SJSA1 (cell line): ENCODE results near the gene GABRB3. TPM values are rescaled to one million over a fixed set of nuclear protein-coding genes. Genes with fewer than 3 reads are reported as not detected.

Source experiments
- DNase-seq, 2 experiments: peaks; one replicate each; pipeline ENCODE4 v3.0.0-alpha.2; 2015 to 2020; ENCODE audit warnings: low spot score in 2 of 2, low read depth in 1 of 2
- H3K27ac ChIP-seq: fragments of 250-450 bp; sonication (Bioruptor Pico); 2 replicates; pipeline ENCODE4 v1.5.1; 2020; ENCODE audit warnings: mild to moderate bottlenecking, moderate library complexity
- H3K27me3 ChIP-seq: fragments of 250-450 bp; sonication (Bioruptor Pico); replicated peaks from 2 replicates; pipeline ENCODE4 v1.5.1; 2020; ENCODE audit warnings: mild to moderate bottlenecking, moderate library complexity
- H3K36me3 ChIP-seq: fragments of 250-450 bp; sonication (Bioruptor Pico); 2 replicates; pipeline ENCODE4 v1.5.1; 2020; ENCODE audit warnings: mild to moderate bottlenecking
- H3K4me1 ChIP-seq: fragments of 250-450 bp; sonication (Bioruptor Pico); replicated peaks from 2 replicates; pipeline ENCODE4 v1.6.1; 2021; ENCODE audit warnings: mild to moderate bottlenecking
- H3K4me3 ChIP-seq: fragments of 250-450 bp; sonication (Bioruptor Pico); 2 replicates; pipeline ENCODE4 v1.5.1; 2020; ENCODE audit warnings: mild to moderate bottlenecking
- H3K9me3 ChIP-seq: fragments of 250-450 bp; sonication (Bioruptor Pico); replicated peaks from 2 replicates; pipeline ENCODE4 v1.5.1; 2020; ENCODE audit warnings: mild to moderate bottlenecking
- total RNA-seq: library from RNA; depleted of rRNA; stranded (reverse); fragments of >200 nt; shearing (Covaris generic); gene quantifications from 2 replicates; pipeline ENCODE4 v1.2.3, GENCODE V29; 2014

GABRB3 gene
- total RNA-seq, 1 experiment from 2014 or later = not detected

DNA sequence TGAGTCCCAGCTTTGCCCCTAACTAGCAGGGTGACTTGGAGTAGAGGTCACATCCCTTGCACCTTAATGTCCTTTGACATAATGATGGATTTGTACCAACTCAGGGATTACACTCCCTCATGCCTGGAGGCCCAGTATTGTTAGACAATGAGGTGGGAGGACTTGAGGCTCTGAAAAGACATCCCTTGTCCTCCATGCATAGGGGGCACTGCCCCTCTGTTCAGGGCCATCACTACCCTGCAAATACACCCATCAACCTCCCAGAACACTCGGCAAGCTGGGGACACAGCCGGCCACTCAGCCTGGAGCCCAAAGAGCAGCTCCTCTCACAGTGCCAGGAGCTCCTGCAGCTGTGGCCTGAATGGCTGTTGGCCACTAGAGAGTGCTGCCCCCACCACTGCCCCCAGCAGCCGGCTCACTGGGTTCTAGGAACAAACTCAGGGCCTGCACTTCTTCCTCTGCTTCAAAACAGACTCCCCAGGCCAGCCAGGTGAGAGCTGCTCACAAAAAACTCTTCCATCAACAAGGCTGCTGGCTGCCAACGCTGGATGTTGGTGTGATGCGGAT, 90.2 kb downstream of the GABRB3 start:
- no peak overlapping the region for H3K27ac ChIP-seq
- H3K9me3 ChIP-seq = peaks cover 3% of the 10 kb centered on the region; the same call in 1 of the 2 replicates
- DNase-seq = no peak
- no peaks in the 10 kb centered on the region for H3K27me3 ChIP-seq
- H3K4me3 ChIP-seq = no peak overlapping the region
- H3K4me1 ChIP-seq = no peaks in the 10 kb centered on the region
- no peaks in the 10 kb centered on the region for H3K36me3 ChIP-seq

DNA sequence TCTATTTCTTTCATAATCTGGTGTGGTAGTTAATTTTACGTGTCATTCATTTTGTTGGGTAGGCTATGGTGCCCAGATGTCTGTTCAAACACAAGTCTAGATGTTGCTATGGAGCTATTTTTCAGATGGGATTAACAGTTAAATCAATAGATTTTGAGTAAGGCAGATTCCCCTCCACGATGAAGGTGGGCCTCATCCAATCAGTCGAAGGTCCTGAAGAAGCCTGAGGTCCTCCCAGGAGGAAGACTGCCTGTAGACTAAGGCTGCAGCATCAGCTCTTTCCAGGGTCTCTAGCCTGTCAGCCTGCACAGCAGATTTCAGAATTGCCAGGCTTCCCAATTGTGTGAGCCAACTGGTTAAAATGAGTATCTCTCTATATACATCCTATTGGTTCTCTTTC, 92.9 kb downstream of the GABRB3 start:
- Histone ChIP-seq H3K36me3 (no peaks in the 10 kb centered on the region), H3K27me3 (no peaks in the 10 kb centered on the region), H3K9me3 (peaks cover under 1% of the 10 kb centered on the region; the same call in 1 of the 2 replicates), H3K27ac (no peak overlapping the region), H3K4me3 (no peak overlapping the region), H3K4me1 (no peaks in the 10 kb centered on the region)
- DNase-seq = no peak

DNA sequence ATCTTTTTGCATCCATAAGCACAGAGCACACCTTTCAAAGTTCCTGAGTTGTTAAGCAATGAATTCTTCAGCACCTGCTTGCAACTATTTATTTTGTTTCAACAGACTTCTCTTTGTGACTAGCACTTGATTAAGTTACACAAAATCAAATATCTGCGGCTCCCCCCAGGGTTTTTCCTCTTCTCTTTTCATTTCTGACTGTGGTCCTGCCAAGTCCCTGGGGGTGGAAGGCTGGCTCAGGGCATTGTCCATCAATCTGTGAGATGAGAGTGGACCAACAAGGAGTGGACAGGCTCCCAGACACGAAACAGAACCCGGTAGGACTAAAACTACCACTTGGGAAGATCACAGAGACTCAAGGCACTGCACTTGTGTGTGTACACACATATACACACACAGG, 96.8 kb downstream of the GABRB3 start:
- Histone ChIP-seq H3K4me3 (no peak overlapping the region), H3K27me3 (no peaks in the 10 kb centered on the region), H3K9me3 (peaks cover 10% of the 10 kb centered on the region; the same call in 1 of the 2 replicates), H3K36me3 (no peaks in the 10 kb centered on the region), H3K27ac (no peak overlapping the region), H3K4me1 (no peaks in the 10 kb centered on the region)
- DNase-seq = no peak

DNA sequence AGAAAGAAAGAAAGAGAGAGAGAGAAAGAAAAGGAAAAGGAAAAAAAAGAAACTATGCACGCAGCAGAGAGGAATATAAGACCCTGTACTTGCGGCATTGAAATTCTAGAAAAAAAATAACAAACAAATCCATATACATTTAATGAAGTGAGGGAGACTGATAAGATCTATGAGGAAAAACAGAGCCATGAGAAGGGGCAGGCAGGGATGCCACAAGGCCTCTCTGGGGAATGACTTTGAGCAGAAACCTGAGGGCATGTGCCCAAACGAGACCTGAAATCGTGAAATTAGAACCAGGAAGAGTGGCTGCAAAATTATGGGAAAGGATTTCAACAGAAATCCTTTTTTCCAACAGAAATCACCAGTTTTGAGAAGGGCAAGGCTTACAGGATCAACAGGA, 98.4 kb downstream of the GABRB3 start:
- Histone ChIP-seq H3K27ac (no peak overlapping the region), H3K36me3 (no peaks in the 10 kb centered on the region), H3K27me3 (no peaks in the 10 kb centered on the region), H3K4me3 (no peak overlapping the region), H3K9me3 (peaks cover 19% of the 10 kb centered on the region), H3K4me1 (no peaks in the 10 kb centered on the region)
- no peak for DNase-seq

DNA sequence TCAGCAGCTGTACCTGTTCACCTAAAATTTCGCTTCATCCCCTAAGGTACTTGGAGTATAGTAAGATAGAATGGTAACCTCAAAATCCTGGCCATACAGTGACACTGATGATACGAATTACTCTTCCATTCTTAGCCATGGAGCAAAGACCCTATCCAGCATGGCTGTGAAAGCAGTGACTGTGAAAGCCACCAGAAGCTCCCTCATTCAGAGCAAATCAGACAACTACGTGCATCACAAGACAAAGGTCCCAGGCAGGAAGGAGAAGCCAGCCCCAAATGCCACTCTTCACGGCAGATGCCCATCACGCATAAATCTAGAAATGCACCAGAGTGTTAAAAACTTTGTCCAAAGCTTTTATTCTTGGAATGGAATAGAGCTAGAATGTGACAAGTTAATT, 99.4 kb downstream of the GABRB3 start:
- Histone ChIP-seq H3K36me3 (no peaks in the 10 kb centered on the region), H3K4me3 (no peak overlapping the region), H3K9me3 (peaks cover 24% of the 10 kb centered on the region), H3K27me3 (no peaks in the 10 kb centered on the region), H3K4me1 (no peaks in the 10 kb centered on the region), H3K27ac (no peak overlapping the region)
- no peak for DNase-seq

DNA sequence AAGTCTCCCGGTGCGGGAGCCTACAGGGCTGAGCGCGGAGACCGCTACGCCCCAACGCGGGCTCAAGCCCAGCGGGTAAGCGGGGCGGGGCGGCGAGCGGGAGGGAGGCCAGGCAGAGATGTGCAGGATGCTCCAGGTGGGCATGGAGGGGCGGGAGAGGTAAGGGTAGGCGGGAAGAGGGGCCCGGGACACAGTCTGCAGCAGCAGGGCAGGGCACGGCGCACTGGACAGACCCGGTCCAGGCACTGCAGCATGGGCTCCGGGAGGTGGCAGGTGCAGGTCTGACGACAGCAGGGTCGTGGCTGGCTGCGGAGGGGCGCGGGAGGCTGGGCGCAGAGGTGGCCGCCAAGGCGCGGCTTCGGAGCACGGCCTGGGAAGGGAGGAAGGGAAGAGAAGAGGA, 102.8 kb downstream of the GABRB3 start:
- H3K4me1 ChIP-seq = no peaks in the 10 kb centered on the region
- peaks cover 30% of the 10 kb centered on the region for H3K9me3 ChIP-seq
- no peak overlapping the region for H3K27ac ChIP-seq
- H3K36me3 ChIP-seq = no peaks in the 10 kb centered on the region
- DNase-seq = no peak
- no peak overlapping the region for H3K4me3 ChIP-seq
- H3K27me3 ChIP-seq = no peaks in the 10 kb centered on the region

DNA sequence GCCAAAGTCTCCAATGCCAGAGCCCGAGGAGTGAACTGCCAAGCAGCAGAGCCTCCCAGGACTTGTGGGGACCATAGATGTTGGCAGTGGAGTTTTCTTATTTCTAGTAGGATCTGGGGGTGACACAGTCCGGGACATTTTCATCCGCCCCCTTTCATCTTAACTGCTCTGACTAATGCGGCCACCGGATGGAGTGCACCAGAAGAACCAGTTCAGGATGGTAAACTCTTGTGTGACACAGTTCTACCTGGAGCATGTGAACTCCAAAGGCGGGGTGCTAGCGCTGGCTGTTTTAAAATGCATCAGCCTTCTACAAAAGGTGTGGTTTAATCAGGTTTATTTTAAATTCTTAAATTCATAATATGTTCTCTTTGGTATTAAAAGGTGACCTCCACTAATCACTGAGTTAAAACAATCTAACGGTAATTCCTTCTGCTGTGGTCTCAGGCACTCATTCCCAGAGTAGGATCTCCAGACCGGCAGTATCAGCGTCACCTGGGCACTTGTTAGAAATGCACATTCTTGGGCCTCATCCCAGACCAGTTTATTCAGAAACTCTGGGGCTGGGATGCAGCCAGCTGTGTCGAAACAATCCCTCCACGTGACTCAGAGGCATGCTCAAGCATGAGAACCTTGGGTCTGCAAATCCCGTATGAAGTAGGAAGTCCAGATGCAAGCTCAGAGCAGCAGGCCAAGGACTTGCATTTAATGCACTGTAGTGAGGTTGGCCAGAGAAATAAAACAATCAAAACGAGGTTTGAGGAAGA, 105.5 kb downstream of the GABRB3 start:
- H3K4me3 ChIP-seq = no peak overlapping the region
- no peak for DNase-seq
- peaks cover 27% of the 10 kb centered on the region for H3K9me3 ChIP-seq
- no peaks in the 10 kb centered on the region for H3K27me3 ChIP-seq
- no peak overlapping the region for H3K27ac ChIP-seq
- no peaks in the 10 kb centered on the region for H3K4me1 ChIP-seq
- no peaks in the 10 kb centered on the region for H3K36me3 ChIP-seq

DNA sequence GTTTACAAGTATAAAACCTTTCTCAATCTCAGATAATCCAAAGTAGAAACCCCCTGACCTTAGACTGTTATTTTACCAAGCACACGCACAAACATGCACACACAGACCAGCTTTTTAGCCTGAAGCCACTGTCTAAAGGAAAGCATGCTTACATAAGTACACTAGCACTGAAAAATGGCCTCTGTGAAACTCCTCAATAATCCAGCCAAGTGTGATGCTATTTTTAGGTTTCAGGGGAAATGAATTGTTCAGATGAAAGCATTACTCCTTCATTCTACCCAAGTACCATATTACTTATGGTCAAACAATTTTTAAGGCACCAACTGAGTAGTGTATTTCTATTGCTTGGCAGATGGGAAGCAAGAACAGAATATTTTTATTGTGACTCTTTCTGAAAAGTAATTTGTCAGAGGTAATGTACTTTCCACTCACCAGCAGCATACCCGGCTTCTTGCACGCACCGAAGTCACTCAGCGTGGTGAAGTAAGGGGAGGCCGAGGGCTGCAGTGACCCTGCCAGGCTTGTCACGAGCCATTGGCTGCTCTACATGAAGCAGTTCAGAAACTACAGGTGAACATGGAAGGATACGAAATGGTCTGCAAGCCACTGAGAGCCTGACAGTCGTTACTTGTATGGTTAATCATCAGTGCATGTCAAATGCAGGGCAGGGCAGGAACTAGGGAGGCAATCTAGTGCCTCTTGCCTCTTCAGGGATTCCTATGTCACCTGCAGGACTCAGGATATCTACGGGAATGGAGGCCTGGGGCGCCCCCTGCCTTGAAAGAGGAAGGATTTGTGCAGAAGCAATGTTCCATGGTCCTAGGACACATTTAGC, 106.7 kb downstream of the GABRB3 start:
- no peaks in the 10 kb centered on the region for H3K27me3 ChIP-seq
- H3K4me3 ChIP-seq = no peak overlapping the region
- DNase-seq = no peak
- no peaks in the 10 kb centered on the region for H3K4me1 ChIP-seq
- no peaks in the 10 kb centered on the region for H3K36me3 ChIP-seq
- no peak overlapping the region for H3K27ac ChIP-seq
- H3K9me3 ChIP-seq = peaks cover 23% of the 10 kb centered on the region

DNA sequence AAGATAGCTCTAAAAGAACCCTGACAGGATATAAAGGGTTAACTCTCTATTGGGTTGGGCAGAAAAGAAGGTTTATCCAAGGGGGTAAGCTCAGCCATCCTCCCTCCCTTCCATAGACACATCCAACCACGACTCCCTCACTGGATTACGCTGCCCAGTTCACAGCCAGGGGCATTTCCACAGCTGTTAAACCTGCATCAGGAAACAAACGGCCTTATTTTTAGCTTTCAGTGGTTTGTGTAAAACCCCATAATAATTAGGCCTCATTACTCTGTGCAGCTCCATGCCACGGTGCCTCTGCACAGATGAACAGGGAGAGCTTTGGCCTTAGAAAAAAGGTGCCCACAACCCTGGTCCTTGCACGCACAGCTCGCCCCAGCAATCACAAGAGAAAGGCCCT, 110.6 kb downstream of the GABRB3 start:
- H3K36me3 ChIP-seq = no peaks in the 10 kb centered on the region
- H3K4me3 ChIP-seq = no peak overlapping the region
- H3K9me3 ChIP-seq = peaks cover 10% of the 10 kb centered on the region
- DNase-seq = no peak
- no peaks in the 10 kb centered on the region for H3K27me3 ChIP-seq
- no peaks in the 10 kb centered on the region for H3K4me1 ChIP-seq
- H3K27ac ChIP-seq = no peak overlapping the region

DNA sequence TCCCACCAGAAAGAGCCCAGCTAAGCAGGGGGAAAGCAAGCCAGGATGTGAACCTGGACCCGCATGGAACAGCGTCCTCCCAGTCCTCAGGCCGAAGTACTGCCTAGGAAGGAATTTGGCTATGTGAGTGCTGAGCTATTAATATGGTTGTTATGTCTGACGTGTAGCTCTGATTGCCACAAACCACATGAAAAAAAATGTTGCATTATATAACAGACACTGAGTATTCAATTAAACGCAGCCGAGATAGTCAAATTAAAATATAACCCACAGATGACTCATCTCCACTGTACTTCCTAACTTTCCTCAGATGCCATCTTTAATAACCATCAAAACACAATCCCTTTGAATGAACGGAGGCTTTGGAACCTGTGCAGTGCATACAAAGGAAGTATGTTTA, 111.1 kb downstream of the GABRB3 start:
- Histone ChIP-seq H3K36me3 (no peaks in the 10 kb centered on the region), H3K27ac (no peak overlapping the region), H3K9me3 (peaks cover 10% of the 10 kb centered on the region), H3K4me1 (no peaks in the 10 kb centered on the region), H3K27me3 (no peaks in the 10 kb centered on the region), H3K4me3 (no peak overlapping the region)
- DNase-seq = no peak

DNA sequence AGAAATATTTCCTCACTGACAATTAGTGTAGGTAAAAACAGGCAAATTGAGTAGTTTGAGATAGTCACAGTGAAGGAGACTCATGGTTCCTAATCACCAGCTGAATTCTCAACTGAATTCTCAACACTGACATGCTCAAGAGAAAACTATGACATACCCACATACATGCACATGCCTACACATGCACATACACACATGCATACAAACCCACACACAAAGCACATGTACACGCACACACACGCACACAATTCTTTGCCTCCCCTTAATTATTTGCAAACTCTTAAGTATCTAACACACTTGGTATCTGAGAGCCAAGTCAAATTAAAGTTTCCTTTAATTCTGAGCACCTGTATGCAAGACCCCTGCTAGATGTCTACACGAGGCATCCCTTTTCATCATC, 111.8 kb downstream of the GABRB3 start:
- no peak overlapping the region for H3K4me3 ChIP-seq
- H3K27ac ChIP-seq = no peak overlapping the region
- H3K27me3 ChIP-seq = no peaks in the 10 kb centered on the region
- H3K4me1 ChIP-seq = no peaks in the 10 kb centered on the region
- no peak for DNase-seq
- peaks cover 7% of the 10 kb centered on the region for H3K9me3 ChIP-seq
- H3K36me3 ChIP-seq = no peaks in the 10 kb centered on the region

DNA sequence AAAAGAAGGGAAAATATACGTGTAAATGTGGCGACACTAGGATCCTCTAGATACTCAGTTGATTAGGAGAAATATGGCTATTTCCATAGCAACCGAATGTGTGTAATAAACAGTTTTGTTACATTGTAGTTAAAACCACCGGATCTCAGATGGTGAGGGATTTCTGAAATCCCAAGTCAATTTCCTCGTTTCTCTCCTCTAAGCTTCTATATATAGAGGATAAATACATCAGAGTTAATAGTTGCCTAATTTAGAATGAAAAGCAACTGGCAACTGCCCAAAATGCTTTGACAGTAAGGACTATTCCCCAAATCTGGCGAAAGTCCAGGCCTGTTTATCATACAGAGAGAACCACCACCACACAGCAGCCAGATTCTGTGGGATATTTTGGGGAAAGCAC, 112.6 kb downstream of the GABRB3 start:
- no peak overlapping the region for H3K4me3 ChIP-seq
- H3K9me3 ChIP-seq = peaks cover 7% of the 10 kb centered on the region; the same call in 1 of the 2 replicates
- no peak overlapping the region for H3K27ac ChIP-seq
- no peaks in the 10 kb centered on the region for H3K36me3 ChIP-seq
- no peak for DNase-seq
- no peaks in the 10 kb centered on the region for H3K27me3 ChIP-seq
- no peaks in the 10 kb centered on the region for H3K4me1 ChIP-seq

DNA sequence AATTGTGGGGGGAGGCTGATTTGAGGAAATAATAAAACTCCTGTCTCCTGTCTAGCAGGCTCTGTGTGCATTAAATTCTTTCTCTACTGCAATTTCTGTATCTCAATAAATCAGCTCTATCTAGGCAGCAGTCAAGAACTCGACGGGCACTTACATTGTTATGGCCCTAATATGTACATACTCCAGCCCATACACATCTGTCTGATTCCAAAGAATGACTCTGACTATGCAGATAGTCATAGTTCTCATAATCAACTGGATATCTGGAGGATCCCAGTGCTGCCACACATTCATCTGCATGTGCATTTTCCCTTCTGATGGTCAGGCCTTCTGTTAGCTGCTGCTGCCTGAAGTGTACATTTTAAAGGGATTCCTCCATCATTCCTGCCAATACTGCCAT, 114.6 kb downstream of the GABRB3 start:
- H3K36me3 ChIP-seq = no peaks in the 10 kb centered on the region
- no peak for DNase-seq
- no peak overlapping the region for H3K27ac ChIP-seq

DNA sequence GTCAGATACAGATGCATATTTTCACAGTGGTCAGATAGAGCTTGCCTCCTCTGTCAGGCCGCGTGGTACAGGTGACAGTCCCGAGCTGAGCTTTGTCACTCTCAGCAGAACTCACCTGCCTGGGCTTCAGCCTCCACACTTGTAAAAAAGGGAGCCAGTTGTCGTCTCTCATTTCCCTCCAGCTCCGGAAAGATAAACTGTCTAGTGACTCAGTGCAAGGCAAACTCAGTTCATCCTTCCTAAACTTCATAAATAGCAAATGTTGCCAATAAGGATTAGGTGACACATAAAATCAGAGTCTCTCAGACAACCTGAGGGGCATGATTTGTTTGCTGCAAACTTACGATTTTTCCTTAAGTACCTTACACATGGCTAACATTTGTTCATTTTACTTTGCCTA, 116.8 kb downstream of the GABRB3 start:
- Histone ChIP-seq H3K36me3 (no peaks in the 10 kb centered on the region), H3K27ac (no peak overlapping the region), H3K9me3 (peaks cover 7% of the 10 kb centered on the region; the same call in 1 of the 2 replicates), H3K4me1 (no peaks in the 10 kb centered on the region), H3K27me3 (no peaks in the 10 kb centered on the region), H3K4me3 (no peak overlapping the region)
- no peak for DNase-seq

More for the DNA sequence above, 114.6 kb downstream of the GABRB3 start:
- Histone ChIP-seq H3K9me3 (peaks cover 6% of the 10 kb centered on the region; the same call in 1 of the 2 replicates), H3K4me3 (no peak overlapping the region), H3K4me1 (no peaks in the 10 kb centered on the region), H3K27me3 (no peaks in the 10 kb centered on the region)
